ENCODE data around the gene TRAM2. TPM values are rescaled to one million over a fixed set of nuclear protein-coding genes. Genes with fewer than 3 reads are reported as not detected.

Gene TRAM2
- total and polyA plus RNA-seq, 9 of the 15 experiments (the other 6 are each of a cell fraction or from before 2014, with no cell fraction given), result 2.6 to 13.3 (median 8.9) TPM

DNA sequence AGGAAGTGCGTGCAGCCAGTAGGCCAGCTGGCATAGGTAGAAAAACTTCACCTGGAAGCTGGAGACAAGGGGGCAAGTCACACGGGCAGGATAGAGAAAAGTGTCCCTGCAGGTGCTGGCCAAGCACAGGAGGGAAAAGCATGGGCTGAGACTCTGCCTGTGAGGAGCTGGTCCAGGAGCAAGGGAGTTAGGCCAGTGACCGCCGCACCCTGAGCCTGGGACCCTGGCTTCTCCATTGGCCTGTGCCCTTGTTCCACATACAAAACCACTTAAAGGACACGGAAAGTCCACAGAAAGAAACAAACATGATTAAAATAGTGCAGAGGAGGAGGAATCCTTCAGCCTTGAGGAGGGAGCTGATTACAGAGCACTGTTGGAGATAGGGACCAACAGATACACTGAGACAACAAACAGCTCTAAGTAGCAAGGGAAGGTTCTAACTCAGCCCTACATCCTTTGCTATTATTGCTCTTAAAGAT lies 68.6 kb downstream of the TRAM2 start:
- DNase-seq (ENCODE audit: extremely low read depth in 1 of 4, low spot score in 3 of 4) (no peak), FAIRE-seq (no peak), ATAC-seq (no peak)
- Histone ChIP-seq H3K9me3 (replicated peaks; ENCODE audit: control insufficient read depth, insufficient read depth, low read depth, low read length) (no peaks in the 10 kb centered on the region), H4K20me1 (replicated peaks; ENCODE audit: control insufficient read depth, insufficient read depth, low read length) (no peaks in the 10 kb centered on the region), H3K9me1 (ENCODE audit: control insufficient read depth, insufficient read depth, low read length) (no peaks in the 10 kb centered on the region), H3K79me2 (ENCODE audit: control insufficient read depth, insufficient read depth, low read length) (no peaks in the 10 kb centered on the region), H3K4me3 (no peak overlapping the region), H3K27ac (ENCODE audit: extremely low read depth, low read depth, low read length) (no peak overlapping the region; the same call in 2 of the 3 replicates), H3K36me3 (ENCODE audit: control insufficient read depth, insufficient read depth, low read length) (peaks cover 64% of the 10 kb centered on the region; the same call in 2 of the 3 replicates), H3K4me2 (ENCODE audit: insufficient read depth, low read length) (peak overlapping the region; percentile 0; the same call in 1 of the 2 replicates), H3K9ac (ENCODE audit: insufficient read depth in 1 of 2, low read depth in 2 of 2, low read length in 2 of 2) (peak overlapping the region in 1 of 2 experiments; percentile 41; a peak in 1 of 4 replicates), H3K4me1 (replicated peaks in 1 of 2; ENCODE audit: control insufficient read depth in 2 of 2, insufficient read depth in 2 of 2, low read length in 2 of 2) (peaks cover 50 to 54% of the 10 kb centered on the region in 2 experiments), H2AFZ (ENCODE audit: low read depth, low read length) (no peak overlapping the region), H3K27me3 (ENCODE audit: control insufficient read depth in 2 of 2, insufficient read depth in 2 of 2, low read length in 2 of 2) (no peaks in the 10 kb centered on the region)
- ChIA-PET CTCF (ENCODE audit: low intra/inter-chr PET ratio) (no interaction called here), POLR2A (interaction anchor here (0.7 to 1.0 kb wide), 3 partner anchors 9 to 807 kb away, joined by 3 to 5 read pairs (median 3); no protein-coding TSS in a partner anchor)
- in situ Hi-C loops (cut with MboI), result no loop called here
- WGBS (ENCODE audit: insufficient coverage, low coverage, missing lambda C conversion rate), result 63% methylated on average over 4 of the region's 5 CpGs
- intact Hi-C loops (cut with micrococcal nuclease), result no loop called here
- no TSS peak for BruUV-seq (replicated peaks)
- TF ChIP-seq GTF2F1 (IDR thresholded peaks at IDR 0.05; ENCODE audit: low read depth, low read length) (no peak), TAF1 (IDR thresholded peaks at IDR 0.05; ENCODE audit: control insufficient read depth, extremely low read depth, insufficient read depth, low read length, severe bottlenecking) (no peak), BACH1 (tag; IDR thresholded peaks at IDR 0.05) (0 out of 2 replicates have a peak, but pooled peaks have one; percentile 2), FOSL1 (tag; conservative IDR thresholded peaks at IDR 0.05) (peak; percentile 34; the same call in 1 of the 2 replicates), LCOR (CRISPR knock-in tag; IDR thresholded peaks at IDR 0.05) (no peak), NR4A1 (CRISPR knock-in tag; IDR thresholded peaks at IDR 0.05) (no peak), NR4A1 (tag; IDR thresholded peaks at IDR 0.05) (no peak), THRAP3 (IDR thresholded peaks at IDR 0.05; ENCODE audit: borderline replicate concordance) (no peak), ZBTB26 (CRISPR knock-in tag; IDR thresholded peaks at IDR 0.05) (no peak), FOS (IDR thresholded peaks at IDR 0.05; ENCODE audit: extremely low read depth, insufficient read length) (no peak)
- TF ChIP-seq, protein P1, sequence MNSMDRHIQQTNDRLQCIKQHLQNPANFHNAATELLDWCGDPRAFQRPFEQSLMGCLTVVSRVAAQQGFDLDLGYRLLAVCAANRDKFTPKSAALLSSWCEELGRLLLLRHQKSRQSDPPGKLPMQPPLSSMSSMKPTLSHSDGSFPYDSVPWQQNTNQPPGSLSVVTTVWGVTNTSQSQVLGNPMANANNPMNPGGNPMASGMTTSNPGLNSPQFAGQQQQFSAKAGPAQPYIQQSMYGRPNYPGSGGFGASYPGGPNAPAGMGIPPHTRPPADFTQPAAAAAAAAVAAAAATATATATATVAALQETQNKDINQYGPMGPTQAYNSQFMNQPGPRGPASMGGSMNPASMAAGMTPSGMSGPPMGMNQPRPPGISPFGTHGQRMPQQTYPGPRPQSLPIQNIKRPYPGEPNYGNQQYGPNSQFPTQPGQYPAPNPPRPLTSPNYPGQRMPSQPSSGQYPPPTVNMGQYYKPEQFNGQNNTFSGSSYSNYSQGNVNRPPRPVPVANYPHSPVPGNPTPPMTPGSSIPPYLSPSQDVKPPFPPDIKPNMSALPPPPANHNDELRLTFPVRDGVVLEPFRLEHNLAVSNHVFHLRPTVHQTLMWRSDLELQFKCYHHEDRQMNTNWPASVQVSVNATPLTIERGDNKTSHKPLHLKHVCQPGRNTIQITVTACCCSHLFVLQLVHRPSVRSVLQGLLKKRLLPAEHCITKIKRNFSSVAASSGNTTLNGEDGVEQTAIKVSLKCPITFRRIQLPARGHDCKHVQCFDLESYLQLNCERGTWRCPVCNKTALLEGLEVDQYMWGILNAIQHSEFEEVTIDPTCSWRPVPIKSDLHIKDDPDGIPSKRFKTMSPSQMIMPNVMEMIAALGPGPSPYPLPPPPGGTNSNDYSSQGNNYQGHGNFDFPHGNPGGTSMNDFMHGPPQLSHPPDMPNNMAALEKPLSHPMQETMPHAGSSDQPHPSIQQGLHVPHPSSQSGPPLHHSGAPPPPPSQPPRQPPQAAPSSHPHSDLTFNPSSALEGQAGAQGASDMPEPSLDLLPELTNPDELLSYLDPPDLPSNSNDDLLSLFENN (IDR thresholded peaks at IDR 0.05; ENCODE audit: low read depth in 2 of 2, low read length in 2 of 2), result no peak
- TF ChIP-seq, protein P2, sequence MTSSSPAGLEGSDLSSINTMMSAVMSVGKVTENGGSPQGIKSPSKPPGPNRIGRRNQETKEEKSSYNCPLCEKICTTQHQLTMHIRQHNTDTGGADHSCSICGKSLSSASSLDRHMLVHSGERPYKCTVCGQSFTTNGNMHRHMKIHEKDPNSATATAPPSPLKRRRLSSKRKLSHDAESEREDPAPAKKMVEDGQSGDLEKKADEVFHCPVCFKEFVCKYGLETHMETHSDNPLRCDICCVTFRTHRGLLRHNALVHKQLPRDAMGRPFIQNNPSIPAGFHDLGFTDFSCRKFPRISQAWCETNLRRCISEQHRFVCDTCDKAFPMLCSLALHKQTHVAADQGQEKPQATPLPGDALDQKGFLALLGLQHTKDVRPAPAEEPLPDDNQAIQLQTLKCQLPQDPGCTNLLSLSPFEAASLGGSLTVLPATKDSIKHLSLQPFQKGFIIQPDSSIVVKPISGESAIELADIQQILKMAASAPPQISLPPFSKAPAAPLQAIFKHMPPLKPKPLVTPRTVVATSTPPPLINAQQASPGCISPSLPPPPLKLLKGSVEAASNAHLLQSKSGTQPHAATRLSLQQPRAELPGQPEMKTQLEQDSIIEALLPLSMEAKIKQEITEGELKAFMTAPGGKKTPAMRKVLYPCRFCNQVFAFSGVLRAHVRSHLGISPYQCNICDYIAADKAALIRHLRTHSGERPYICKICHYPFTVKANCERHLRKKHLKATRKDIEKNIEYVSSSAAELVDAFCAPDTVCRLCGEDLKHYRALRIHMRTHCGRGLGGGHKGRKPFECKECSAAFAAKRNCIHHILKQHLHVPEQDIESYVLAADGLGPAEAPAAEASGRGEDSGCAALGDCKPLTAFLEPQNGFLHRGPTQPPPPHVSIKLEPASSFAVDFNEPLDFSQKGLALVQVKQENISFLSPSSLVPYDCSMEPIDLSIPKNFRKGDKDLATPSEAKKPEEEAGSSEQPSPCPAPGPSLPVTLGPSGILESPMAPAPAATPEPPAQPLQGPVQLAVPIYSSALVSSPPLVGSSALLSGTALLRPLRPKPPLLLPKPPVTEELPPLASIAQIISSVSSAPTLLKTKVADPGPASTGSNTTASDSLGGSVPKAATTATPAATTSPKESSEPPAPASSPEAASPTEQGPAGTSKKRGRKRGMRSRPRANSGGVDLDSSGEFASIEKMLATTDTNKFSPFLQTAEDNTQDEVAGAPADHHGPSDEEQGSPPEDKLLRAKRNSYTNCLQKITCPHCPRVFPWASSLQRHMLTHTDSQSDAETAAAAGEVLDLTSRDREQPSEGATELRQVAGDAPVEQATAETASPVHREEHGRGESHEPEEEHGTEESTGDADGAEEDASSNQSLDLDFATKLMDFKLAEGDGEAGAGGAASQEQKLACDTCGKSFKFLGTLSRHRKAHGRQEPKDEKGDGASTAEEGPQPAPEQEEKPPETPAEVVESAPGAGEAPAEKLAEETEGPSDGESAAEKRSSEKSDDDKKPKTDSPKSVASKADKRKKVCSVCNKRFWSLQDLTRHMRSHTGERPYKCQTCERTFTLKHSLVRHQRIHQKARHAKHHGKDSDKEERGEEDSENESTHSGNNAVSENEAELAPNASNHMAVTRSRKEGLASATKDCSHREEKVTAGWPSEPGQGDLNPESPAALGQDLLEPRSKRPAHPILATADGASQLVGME (CRISPR knock-in tag; IDR thresholded peaks at IDR 0.05), result no peak
